Measurements from ENCODE around the gene PIEZO1.

The PIEZO1 gene

GRCh38 chr16:88721815-88722755 lies 62.9 kb downstream of the PIEZO1 start:
- no peak for DNase-seq (ENCODE audit: low read depth)

GRCh38 chr16:88721236-88721635 lies 63.8 kb downstream of the PIEZO1 start:
- DNase-seq (ENCODE audit: low read depth): no peak

GRCh38 chr16:88720396-88720970 lies 64.5 kb downstream of the PIEZO1 start:
- no peak for DNase-seq (ENCODE audit: low read depth)

- no peak for DNase-seq (ENCODE audit: low read depth)
Observed at GRCh38 chr16:88719933-88720296, 65.1 kb downstream of the PIEZO1 start.

- DNase-seq (ENCODE audit: low read depth): no peak
Observed at GRCh38 chr16:88719267-88719932, 65.6 kb downstream of the PIEZO1 start.

GRCh38 chr16:88718178-88718577 lies 66.8 kb downstream of the PIEZO1 start:
- DNase-seq (ENCODE audit: low read depth): no peak

GRCh38 chr16:88716601-88717001 lies 68.4 kb downstream of the PIEZO1 start:
- no peak for DNase-seq (ENCODE audit: low read depth)

GRCh38 chr16:88716201-88716600 lies 68.8 kb downstream of the PIEZO1 start:
- no peak for DNase-seq (ENCODE audit: low read depth)

GRCh38 chr16:88715312-88716190 lies 69.5 kb downstream of the PIEZO1 start:
- DNase-seq (ENCODE audit: low read depth): no peak

- no peak for DNase-seq (ENCODE audit: low read depth)
Observed at GRCh38 chr16:88714420-88715302, 70.4 kb downstream of the PIEZO1 start.

- DNase-seq (ENCODE audit: low read depth): no peak
Observed at GRCh38 chr16:88713568-88714419, 71.2 kb downstream of the PIEZO1 start.

- no peak for DNase-seq (ENCODE audit: low read depth)
Observed at GRCh38 chr16:88713054-88713453, 72.0 kb downstream of the PIEZO1 start.

GRCh38 chr16:88712362-88712979 lies 72.5 kb downstream of the PIEZO1 start:
- DNase-seq (ENCODE audit: low read depth): no peak

GRCh38 chr16:88711750-88712340 lies 73.2 kb downstream of the PIEZO1 start:
- DNase-seq (ENCODE audit: low read depth): no peak

GRCh38 chr16:88710556-88710955 lies 74.5 kb downstream of the PIEZO1 start:
- DNase-seq (ENCODE audit: low read depth): no peak

- DNase-seq (ENCODE audit: low read depth): no peak
Observed at GRCh38 chr16:88706965-88707826, 77.8 kb downstream of the PIEZO1 start.

GRCh38 chr16:88706229-88706964 lies 78.6 kb downstream of the PIEZO1 start, which contains the start of the genes CTU2 and RNF166:
Gene CTU2 (plus strand): TSS chr16:88706503. CDS start chr16:88706531, 28 bp downstream.
Gene RNF166 (minus strand): TSS chr16:88706408. CDS start chr16:88706325, 83 bp downstream.
- peak; percentile 14 for DNase-seq (ENCODE audit: low read depth)

Data from GM04503 (cell line).